Kidney glomerular epithelial cell (primary cell): ENCODE data around the gene PPP1R12B.
A peak's percentile ranks its signal among the peaks of the same experiment; 100 is the strongest.
"Not testable (repeated sequence)": the region's sequence is repeated elsewhere in the genome, so short reads cannot be mapped to it uniquely, and the experiment has no call there.

Experiments used
- DNase-seq: peaks from one replicate; lab custom pipeline; 2025; lab: John Stamatoyannopoulos, UW

The PPP1R12B gene

GRCh38 chr1:202615208-202615500 is 266.7 kb downstream of the PPP1R12B start:
- not testable (repeated sequence) for DNase-seq

- DNase-seq = peak; percentile 32
Observed at GRCh38 chr1:202615501-202616354, 267.2 kb downstream of the PPP1R12B start.

GRCh38 chr1:202616355-202616915 is 267.9 kb downstream of the PPP1R12B start:
- no peak for DNase-seq

GRCh38 chr1:202619012-202619411 is 270.5 kb downstream of the PPP1R12B start:
- DNase-seq = peak; percentile 10

- DNase-seq = no peak
Observed at GRCh38 chr1:202619505-202619904, 271.0 kb downstream of the PPP1R12B start.

- DNase-seq = not testable (repeated sequence)
Observed at GRCh38 chr1:202620036-202620435, 271.5 kb downstream of the PPP1R12B start.

- no peak for DNase-seq
Observed at GRCh38 chr1:202621446-202621845, 272.9 kb downstream of the PPP1R12B start.

GRCh38 chr1:202622388-202622787 is 273.9 kb downstream of the PPP1R12B start:
- DNase-seq = no peak

- DNase-seq = no peak
Observed at GRCh38 chr1:202623075-202623474, 274.6 kb downstream of the PPP1R12B start.

- DNase-seq = not testable (repeated sequence)
Observed at GRCh38 chr1:202623476-202623875, 275.0 kb downstream of the PPP1R12B start.

- no peak for DNase-seq
Observed at GRCh38 chr1:202624088-202624780, 275.7 kb downstream of the PPP1R12B start.

- DNase-seq = no peak
Observed at GRCh38 chr1:202624781-202625108, 276.2 kb downstream of the PPP1R12B start.

GRCh38 chr1:202625416-202626360 is 277.2 kb downstream of the PPP1R12B start:
- peak; percentile 11 for DNase-seq

- DNase-seq = not testable (repeated sequence)
Observed at GRCh38 chr1:202627036-202627435, 278.5 kb downstream of the PPP1R12B start.

- DNase-seq = no peak
Observed at GRCh38 chr1:202627841-202628565, 279.5 kb downstream of the PPP1R12B start.

GRCh38 chr1:202628646-202629215 is 280.2 kb downstream of the PPP1R12B start:
- no peak for DNase-seq

GRCh38 chr1:202629257-202629811 is 280.8 kb downstream of the PPP1R12B start:
- not testable (repeated sequence) for DNase-seq

GRCh38 chr1:202630096-202630495 is 281.6 kb downstream of the PPP1R12B start:
- DNase-seq = not testable (repeated sequence)

- DNase-seq = no peak
Observed at GRCh38 chr1:202630541-202630940, 282.0 kb downstream of the PPP1R12B start.

GRCh38 chr1:202631076-202631923 is 282.8 kb downstream of the PPP1R12B start:
- no peak for DNase-seq
